GM12878 (cell line): ENCODE results near the gene APOE. TPM values are rescaled to one million over a fixed set of nuclear protein-coding genes. Genes with fewer than 3 reads are reported as not detected.

Experiments
- ATAC-seq: fragments of 200-7000 bp; cut with Tn5 transposase; 3 replicates; pipeline ENCODE4 v1.9.1; 2020; ENCODE audit warnings: mild to moderate bottlenecking, moderate library complexity
- BruUV-seq: library from RNA; stranded (reverse); fragments of 400-500 nt; replicated peaks from 2 replicates; lab custom pipeline; 2021; lab: Mats Ljungman, UMichigan
- CTCF ChIA-PET: fragments of 300-600 bp; sonication (Branson Sonifier 250); formaldehyde crosslinking; extraction: SDS; loops from one replicate; lab custom pipeline; 2021; ENCODE audit warnings: inconsistent platforms; lab: Yijun Ruan, JAX
- POLR2A ChIA-PET: fragments of 350-600 bp; formaldehyde crosslinking; extraction: SDS; loops from one replicate; lab custom pipeline; 2021; ENCODE audit warnings: inconsistent platforms; lab: Charles Lee
- RAD21 ChIA-PET: fragments of 300-600 bp; sonication (Branson Sonifier 250); formaldehyde crosslinking; loops from one replicate; lab custom pipeline; 2023; ENCODE audit warnings: antibody characterized with exemption; ENCODE audit not compliant: unreplicated experiment; lab: Charles Lee
- SMC1A ChIA-PET: fragments of 300-600 bp; sonication (Branson Sonifier 250); formaldehyde crosslinking; loops from one replicate; lab custom pipeline; 2023; ENCODE audit not compliant: unreplicated experiment, uncharacterized antibody; lab: Charles Lee
- DNase-seq: peaks from one replicate; pipeline ENCODE4 v3.0.0-alpha.2; 2011; ENCODE audit warnings: low read depth, low spot score
- FAIRE-seq: peaks from 3 replicates; lab custom pipeline; 2011; peaks lifted over from hg19 to GRCh38; lab: Jason Lieb, UNC
- H2AFZ ChIP-seq: 2 replicates; pipeline ENCODE4 v1.6.0; 2011; ENCODE audit warnings: low read depth, low read length, control low read depth; ENCODE audit not compliant: control insufficient read depth
- H3K27ac ChIP-seq: 2 replicates; pipeline ENCODE4 v1.5.1; 2011; ENCODE audit warnings: control low read depth; ENCODE audit not compliant: control insufficient read depth, insufficient read depth
- H3K27me3 ChIP-seq, 2 experiments: replicated peaks in 1 of 2; 2 replicates each; pipeline versions ENCODE4 v1.6.0 to v1.6.1; 2011; ENCODE audit warnings: low read length in 1 of 2; ENCODE audit not compliant: control insufficient read depth in 2 of 2, insufficient read depth in 2 of 2
- H3K36me3 ChIP-seq, 2 experiments: 2 replicates each; pipeline ENCODE4 v1.5.1; 2011; ENCODE audit warnings: low read length in 1 of 2; ENCODE audit not compliant: control insufficient read depth in 2 of 2, insufficient read depth in 2 of 2
- H3K4me1 ChIP-seq: 2 replicates; pipeline ENCODE4 v1.6.1; 2011; ENCODE audit warnings: mild to moderate bottlenecking, low read length, moderate library complexity, mixed read lengths; ENCODE audit not compliant: control insufficient read depth, insufficient read depth
- H3K4me2 ChIP-seq: 2 replicates; pipeline ENCODE4 v1.6.0; 2011; ENCODE audit warnings: control low read depth; ENCODE audit not compliant: control insufficient read depth, insufficient read depth
- H3K4me3 ChIP-seq: fragments of 200-600 bp; sonication (generic); 2 replicates; pipeline ENCODE4 v1.5.1; 2016
- H3K79me2 ChIP-seq: 2 replicates; pipeline ENCODE4 v1.6.0; 2011; ENCODE audit warnings: low read length; ENCODE audit not compliant: control insufficient read depth, insufficient read depth
- H3K9ac ChIP-seq: 2 replicates; pipeline ENCODE4 v1.8.0; 2011; ENCODE audit warnings: low read length, control low read depth, mixed read lengths; ENCODE audit not compliant: control insufficient read depth, insufficient read depth
- H3K9me3 ChIP-seq: replicated peaks from 3 replicates; pipeline ENCODE4 v1.5.1; 2011; ENCODE audit warnings: mild to moderate bottlenecking, low read length; ENCODE audit not compliant: control insufficient read depth, insufficient read depth
- H4K20me1 ChIP-seq: 2 replicates; pipeline ENCODE4 v1.6.0; 2011; ENCODE audit not compliant: control insufficient read depth, insufficient read depth
- ATF7 ChIP-seq: fragments of 450-650 bp; IDR thresholded peaks from 2 replicates; pipeline ENCODE4 v1.6.1; 2016; ENCODE audit warnings: low read depth, mild to moderate bottlenecking
- FOXM1 ChIP-seq: IDR thresholded peaks from 2 replicates; pipeline ENCODE4 v1.6.1; 2012; ENCODE audit warnings: low read depth, mild to moderate bottlenecking, inconsistent platforms, low read length, moderate library complexity
- HSF1 ChIP-seq: fragments of 150-350 bp; IDR thresholded peaks from 2 replicates; pipeline ENCODE4 v1.6.1; 2014; ENCODE audit warnings: mild to moderate bottlenecking, low read depth, low read length
- MEF2B ChIP-seq: fragments of 450-650 bp; IDR thresholded peaks from 2 replicates; pipeline ENCODE4 v1.6.1; 2018; ENCODE audit warnings: mild to moderate bottlenecking, moderate library complexity; ENCODE audit not compliant: partially characterized antibody, poor library complexity, severe bottlenecking
- PKNOX1 ChIP-seq: fragments of 450-650 bp; IDR thresholded peaks from 2 replicates; pipeline ENCODE4 v1.6.1; 2016; ENCODE audit warnings: mild to moderate bottlenecking
- POLR2A ChIP-seq: IDR thresholded peaks from 2 replicates; pipeline ENCODE4 v1.6.1; 2011; ENCODE audit warnings: low read depth, mild to moderate bottlenecking, low read length
- SMARCA5 ChIP-seq: fragments of 450-650 bp; IDR thresholded peaks from 2 replicates; pipeline ENCODE4 v1.6.1; 2017; ENCODE audit warnings: mild to moderate bottlenecking
- WGBS: methylation state at CpG from one replicate; pipeline ENCODE4 v1.1.6; 2016; ENCODE audit warnings: low lambda C conversion rate; ENCODE audit not compliant: insufficient replicate concordance, insufficient coverage; ENCODE audit errors: missing lambda C conversion rate; 5-methylcytosine and 5-hydroxymethylcytosine counted together
- in situ Hi-C: fragments of 300-500 bp; cut with MboI; formaldehyde crosslinking; loops from 9 replicates; pipeline ENCODE4 v1.14.3; 2018; ENCODE audit warnings: mixed read lengths
- intact Hi-C: fragments of 100-400 bp; cut with micrococcal nuclease; formaldehyde crosslinking; loops from one replicate; pipeline ENCODE4 v1.14.2; 2022; ENCODE audit not compliant: unreplicated experiment
- polyA plus RNA-seq, 11 experiments: library from polyadenylated mRNA; depleted of rRNA in 4 of 11; unstranded in 6 of 11; stranded (reverse) in 5 of 11; fragments of >200 nt; fragmentation: Nextera tagmentation in 4 of 11; fragmentation: Illumina TruSeq in 1 of 11; extraction: Ambion mirVana in 4 of 11; extraction: Trizol in 1 of 11; gene quantifications; 1 replicate in 1 of 11; 2 replicates in 10 of 11; pipeline versions ENCODE4 v1.2.1 to v1.2.3, GENCODE V29; 2011 to 2016; ENCODE audit warnings: inconsistent platforms in 2 of 11, missing spikeins in 2 of 11, low read depth in 1 of 11
- total RNA-seq, 4 experiments: library from RNA; depleted of rRNA in 3 of 4; stranded (reverse); fragments of >200 nt in 3 of 4; fragmentation: Illumina TruSeq in 1 of 4; extraction: Trizol in 1 of 4; gene quantifications; 2 replicates each; pipeline versions ENCODE4 v1.2.1 to v1.2.3, GENCODE V29; 2013 to 2021

Gene APOE
- total and polyA plus RNA-seq, 10 of the 15 experiments (the other 5 are each of a cell fraction or from before 2014, with no cell fraction given), result 0.22 to 3.7 (median 0.44) TPM; not detected in 4

- Histone ChIP-seq H4K20me1 (no peaks in the 10 kb centered on the region), H3K36me3 (no peaks in the 10 kb centered on the region), H3K9me3 (no peaks in the 10 kb centered on the region), H3K9ac (no peak overlapping the region), H3K4me1 (no peaks in the 10 kb centered on the region), H3K79me2 (no peaks in the 10 kb centered on the region), H3K27ac (no peak overlapping the region), H2AFZ (no peak overlapping the region), H3K4me3 (no peak overlapping the region), H3K27me3 (no peaks in the 10 kb centered on the region; a peak in 1 of 4 replicates), H3K4me2 (no peak overlapping the region)
- ChIA-PET SMC1A (no interaction called here), CTCF (no interaction called here), POLR2A (no interaction called here), RAD21 (no interaction called here)
- ATAC-seq (no peak), FAIRE-seq (no peak), DNase-seq (no peak)
- 33% methylated on average over 12 of the region's 12 CpGs for WGBS
- in situ Hi-C loops (no loop called here), intact Hi-C loops (no loop called here)
- no TSS peak for BruUV-seq
- TF ChIP-seq HSF1, result no peak
These were observed 38.0 kb upstream of the APOE start for GRCh38 chr19:44867578-44867977.

- no peak for FAIRE-seq
- no TSS peak for BruUV-seq
- H2AFZ ChIP-seq, result no peak overlapping the region
- no peaks in the 10 kb centered on the region for H3K4me1 ChIP-seq
- intact Hi-C loops (no loop called here), in situ Hi-C loops (no loop called here)
- H3K27me3 ChIP-seq, result no peaks in the 10 kb centered on the region; a peak in 2 of 4 replicates
- H3K9me3 ChIP-seq, result no peaks in the 10 kb centered on the region
- SMC1A ChIA-PET, result no interaction called here
- DNase-seq, result no peak
- H3K4me3 ChIP-seq, result no peak overlapping the region
- CTCF ChIA-PET, result interaction anchor here (1.0 kb wide), 1 partner anchor 299 kb away, joined by 5 read pairs; no protein-coding TSS in a partner anchor
- ATAC-seq, result no peak
- RAD21 ChIA-PET, result no interaction called here
- no peak overlapping the region for H3K4me2 ChIP-seq
- TF ChIP-seq POLR2A (no peak), PKNOX1 (no peak), FOXM1 (no peak), SMARCA5 (no peak), ATF7 (no peak), MEF2B (no peak)
- 31% methylated on average over 13 of the region's 13 CpGs for WGBS
- no peaks in the 10 kb centered on the region for H4K20me1 ChIP-seq
- H3K79me2 ChIP-seq, result no peaks in the 10 kb centered on the region
- POLR2A ChIA-PET, result interaction anchor here (0.6 to 0.7 kb wide), 2 partner anchors 14 to 1478 kb away, joined by 3 read pairs; no protein-coding TSS in a partner anchor
- H3K27ac ChIP-seq, result no peak overlapping the region
- H3K9ac ChIP-seq, result no peak overlapping the region
- H3K36me3 ChIP-seq, result no peaks in the 10 kb centered on the region
These were observed 35.7 kb upstream of the APOE start for GRCh38 chr19:44869733-44870470.
